ENCODE measurements around the gene PYM1.
"Not testable (repeated sequence)": the region's sequence is repeated elsewhere in the genome, so short reads cannot be mapped to it uniquely, and the experiment has no call there.

PYM1 gene

GRCh38 chr12:55908726-55909512 lies 18.8 kb downstream of the PYM1 start:
- no peak for DNase-seq

DNA sequence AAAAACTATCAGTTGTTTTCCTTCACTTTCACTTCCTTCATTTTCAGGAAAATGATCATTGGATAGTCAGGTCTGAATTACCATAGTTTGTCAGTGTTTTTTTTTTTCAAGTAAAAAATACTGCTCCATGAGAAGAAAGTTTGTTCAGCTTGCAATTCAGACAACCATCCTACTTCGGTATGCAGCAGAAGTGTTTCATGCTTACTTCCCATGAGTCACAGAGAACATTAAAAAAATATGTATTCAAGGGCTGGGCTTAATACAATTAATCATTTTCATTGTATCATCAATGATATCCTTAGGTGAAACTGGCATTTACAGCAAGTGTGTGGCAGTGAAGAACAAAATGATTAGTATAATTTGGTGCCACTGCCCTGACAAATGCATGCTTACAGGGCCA lies 21.6 kb downstream of the PYM1 start:
- DNase-seq = no peak

DNA sequence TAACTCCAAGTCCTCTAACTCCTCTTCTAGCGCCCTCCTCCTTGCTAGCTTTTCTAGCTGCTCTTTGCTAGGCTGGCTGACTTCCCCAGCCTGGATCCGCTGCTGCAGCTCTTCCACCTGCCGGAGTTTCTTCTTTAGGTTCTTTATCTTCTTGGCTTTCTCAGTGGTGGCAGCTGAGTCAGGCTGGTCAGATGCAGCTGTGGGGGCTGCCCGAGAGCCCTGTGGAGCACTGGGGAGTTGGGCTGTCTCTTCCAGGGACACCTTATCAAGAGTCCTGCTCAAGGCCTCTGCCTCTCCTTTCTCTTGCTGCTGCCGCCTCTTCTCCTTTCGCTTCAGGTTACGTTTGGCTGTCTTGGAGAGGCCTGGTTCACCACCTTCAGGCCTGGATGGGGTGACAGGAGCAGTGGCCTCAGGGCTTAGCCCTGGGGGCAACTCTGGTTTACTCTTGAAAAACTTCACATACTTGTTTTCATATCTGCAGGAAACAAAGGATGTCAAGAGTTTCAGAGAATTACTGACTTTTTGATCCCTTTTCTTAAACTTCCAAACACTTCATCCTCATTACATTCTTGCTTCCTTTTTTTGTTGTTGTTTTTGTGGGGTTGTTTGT lies 25.7 kb downstream of the PYM1 start:
- no peak for DNase-seq

DNA sequence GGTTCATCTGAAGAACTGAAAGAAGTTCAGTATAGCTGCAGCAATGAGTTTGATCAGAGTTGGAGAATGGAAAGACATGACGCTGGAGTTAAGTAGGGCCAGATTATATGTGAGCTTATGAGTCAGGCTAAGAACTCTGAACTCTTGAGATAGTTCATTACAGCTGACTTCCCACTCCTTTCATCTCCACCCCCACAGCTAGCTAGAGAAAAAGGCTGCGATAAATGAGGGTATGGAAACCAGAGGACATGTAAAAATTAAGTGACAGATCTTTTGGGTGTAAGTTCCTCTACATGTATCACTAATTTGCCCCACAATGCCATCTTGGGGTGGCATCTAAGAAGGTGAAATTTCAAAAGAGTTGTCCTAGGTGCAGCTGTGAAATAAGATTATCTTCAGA lies 28.6 kb downstream of the PYM1 start:
- DNase-seq = no peak

DNA sequence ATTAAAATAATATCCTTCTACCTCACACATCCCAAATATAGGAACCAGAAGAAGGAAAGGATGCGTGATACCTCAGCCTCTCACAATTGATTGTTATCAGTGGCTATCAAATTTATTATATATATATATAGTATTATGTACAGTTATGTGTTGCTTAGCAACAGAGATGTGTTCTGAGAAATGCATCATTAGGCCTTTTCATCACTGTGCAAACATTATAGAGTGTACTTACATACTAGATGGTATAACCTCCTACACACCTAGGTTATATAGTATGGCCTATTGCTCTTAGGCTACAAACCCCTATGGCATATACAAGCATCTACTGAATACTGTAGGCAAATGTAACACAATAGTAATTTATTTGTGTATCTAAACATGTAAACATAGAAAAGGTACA lies 34.0 kb downstream of the PYM1 start:
- no peak for DNase-seq

DNA sequence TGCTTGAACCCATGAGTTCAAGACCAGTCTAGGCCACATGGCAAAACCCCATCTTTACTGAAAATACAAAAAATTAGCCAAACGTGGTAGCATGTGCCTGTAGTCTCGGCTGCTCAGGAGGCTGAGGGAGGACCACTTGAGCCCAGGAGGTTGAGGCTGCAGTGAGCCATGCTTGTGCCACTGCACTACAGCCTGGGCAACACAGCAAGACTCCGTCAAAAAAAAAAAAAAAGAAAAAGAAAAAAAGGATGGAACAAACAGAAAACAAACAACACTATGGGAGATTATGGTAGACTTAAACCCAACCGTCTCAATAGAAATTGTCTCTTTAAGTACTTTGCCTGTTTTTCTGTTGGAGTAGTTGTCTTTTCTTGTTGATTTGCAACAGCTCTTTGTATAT lies 36.4 kb downstream of the PYM1 start:
- no peak for DNase-seq

DNA sequence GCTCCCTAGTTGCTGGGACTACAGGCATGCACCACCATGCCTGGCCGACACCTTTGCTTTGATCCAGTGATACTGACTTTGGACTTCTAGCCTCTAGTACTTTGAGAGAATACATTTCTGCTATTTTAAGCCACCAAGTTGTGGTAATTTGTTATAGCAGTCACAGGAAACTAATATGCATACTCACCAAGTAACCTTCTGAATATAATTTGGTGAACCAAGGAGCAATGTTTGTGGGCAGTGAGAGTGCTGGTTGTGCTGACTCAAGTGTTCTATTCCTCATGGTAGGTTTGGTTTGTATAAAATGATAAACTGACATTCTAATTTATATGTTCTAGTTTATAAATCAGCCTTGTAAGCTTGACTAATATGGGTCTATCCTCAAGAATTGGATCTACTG lies 42.6 kb downstream of the PYM1 start:
- DNase-seq = no peak

GRCh38 chr12:55877824-55878223 lies 49.9 kb downstream of the PYM1 start:
- no peak for DNase-seq

DNA sequence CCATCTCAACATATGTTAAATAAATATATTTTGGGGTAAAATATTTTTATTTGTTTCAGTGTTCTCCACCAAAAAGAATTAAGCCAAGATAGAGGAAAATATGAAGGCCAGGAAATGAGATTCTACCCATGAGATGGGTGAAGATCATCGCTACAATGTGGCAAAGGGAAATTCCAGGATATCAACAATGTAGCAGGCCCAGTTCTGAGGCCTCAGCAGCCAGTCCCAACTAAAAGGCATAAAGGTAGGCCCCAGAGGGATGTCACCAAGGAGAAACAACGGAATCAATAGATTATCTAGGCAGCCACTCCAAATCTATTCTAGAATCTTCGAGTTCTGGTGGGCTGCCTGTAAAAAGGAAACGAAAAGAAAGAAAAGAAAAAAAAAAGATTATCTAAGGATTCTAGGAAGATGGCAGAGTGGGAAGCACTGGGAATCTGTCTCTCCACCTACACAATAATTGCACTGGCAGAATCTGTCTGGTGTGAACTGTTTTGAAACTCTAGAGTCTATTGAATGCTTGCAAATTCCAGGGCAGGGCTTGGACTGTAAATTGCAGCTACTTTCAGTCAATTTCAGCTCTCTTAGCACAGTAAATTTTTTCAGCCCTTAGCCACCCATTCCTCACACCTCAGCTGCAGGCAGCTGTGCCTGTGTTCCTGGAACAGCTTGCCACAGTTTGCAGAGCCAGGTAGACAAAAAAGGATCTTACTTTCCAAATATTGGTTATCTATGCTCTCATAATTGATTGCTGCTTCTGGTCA lies 51.8 kb downstream of the PYM1 start:
- no peak for DNase-seq

DNA sequence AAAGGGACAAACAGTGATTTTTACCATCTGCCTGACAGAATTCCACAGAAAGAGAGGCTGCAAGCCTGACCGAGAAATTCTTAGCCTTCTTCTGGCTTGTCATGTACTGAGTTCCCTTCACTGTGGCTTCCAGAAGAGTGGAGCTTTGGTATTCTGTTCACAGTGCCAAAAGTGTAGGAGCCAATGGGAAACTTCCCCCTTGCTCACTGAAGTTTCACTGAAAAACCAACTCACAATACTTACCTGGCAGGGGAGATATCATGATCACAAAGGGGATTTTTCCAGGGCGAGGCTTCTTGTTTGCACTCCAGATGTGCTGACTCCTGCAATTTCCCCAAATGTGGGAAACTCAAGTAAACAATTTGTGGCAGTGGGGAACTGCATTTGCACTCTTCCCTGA lies 53.3 kb downstream of the PYM1 start:
- DNase-seq = no peak

DNA sequence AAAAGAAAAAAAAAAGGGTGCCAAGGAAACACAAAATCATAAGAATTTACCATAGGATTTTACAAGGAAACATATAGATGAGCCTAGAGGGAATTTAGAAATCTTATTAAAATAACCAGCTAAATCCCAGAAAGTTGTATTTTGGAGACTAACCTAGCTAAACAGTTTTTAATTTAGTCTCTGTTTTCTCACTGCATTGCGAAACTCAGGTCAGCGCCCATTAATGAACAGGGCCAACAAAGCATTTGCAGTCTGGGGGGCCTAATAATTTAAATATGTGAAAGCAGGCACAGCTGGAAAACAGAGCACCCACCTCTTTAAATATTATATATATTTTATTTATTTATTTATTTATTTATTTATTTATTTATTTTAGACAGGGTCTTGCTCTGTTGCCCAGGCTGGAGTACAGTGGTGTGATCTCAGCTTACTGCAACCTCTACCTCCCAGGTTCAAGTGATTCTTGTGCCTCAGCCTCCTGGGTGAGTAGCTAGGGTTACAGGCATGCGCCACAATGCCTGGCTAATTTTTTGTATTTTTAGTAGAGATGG lies 61.2 kb downstream of the PYM1 start:
- not testable (repeated sequence) for DNase-seq

DNA sequence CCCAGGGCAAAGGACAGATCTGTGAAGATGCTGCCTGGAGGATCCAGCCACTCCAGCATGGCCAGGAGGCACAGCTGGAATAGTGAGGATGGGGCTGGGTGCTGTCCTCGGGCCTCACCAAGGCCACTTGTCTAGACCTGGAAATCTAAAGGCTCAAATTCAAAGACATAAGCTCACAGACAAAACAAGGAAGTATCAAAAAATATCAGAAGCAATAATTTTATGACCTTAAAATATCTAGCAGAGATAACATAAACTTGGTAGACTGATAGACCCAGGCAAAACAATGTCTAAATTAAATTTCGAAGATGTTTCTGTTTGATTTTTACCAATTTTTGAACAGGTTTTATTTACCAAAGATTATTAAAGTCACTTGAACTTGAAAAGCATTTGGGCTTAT lies 62.4 kb downstream of the PYM1 start:
- DNase-seq = no peak

GRCh38 chr12:55862931-55863330 lies 64.8 kb downstream of the PYM1 start:
- DNase-seq = not testable (repeated sequence)

- DNase-seq = no peak
These were observed 65.4 kb downstream of the PYM1 start for GRCh38 chr12:55862286-55862685.

GRCh38 chr12:55861871-55862270 lies 65.8 kb downstream of the PYM1 start:
- DNase-seq = no peak

DNA sequence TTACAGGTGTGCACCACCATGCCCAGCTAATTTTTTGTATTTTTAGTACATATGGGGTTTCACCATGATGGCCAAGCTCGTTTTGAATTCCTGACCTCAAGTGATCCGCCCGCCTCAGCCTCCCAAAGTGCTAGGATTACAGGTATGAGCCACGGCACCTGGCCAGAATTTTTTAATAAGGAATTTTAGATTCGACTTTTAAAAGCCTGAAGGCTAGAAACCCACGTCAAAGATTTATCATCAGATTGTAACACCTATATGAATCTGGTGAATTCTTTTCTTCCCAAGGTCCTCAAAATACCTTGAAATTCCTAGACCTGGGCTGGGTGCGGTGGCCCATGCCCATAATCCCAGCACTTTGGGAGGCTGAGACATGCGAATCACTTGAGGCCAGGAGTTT lies 66.3 kb downstream of the PYM1 start:
- DNase-seq = no peak

- DNase-seq = no peak
These were observed 75.0 kb downstream of the PYM1 start for GRCh38 chr12:55852740-55853139.
